Esophagus squamous epithelium (tissue), 5 donors: Measurements from ENCODE around the gene PAOX. TPM values are rescaled to one million over a fixed set of nuclear protein-coding genes. Genes with fewer than 3 reads are reported as not detected.
A peak's percentile ranks its signal among the peaks of the same experiment; 100 is the strongest.

ENCODE experiments used
- DNase-seq: peaks from one replicate; lab custom pipeline; 2025; lab: John Stamatoyannopoulos, UW
- H3K27ac ChIP-seq, 4 donors: fragments of 200-600 bp; sonication (generic); one replicate each; pipeline ENCODE4 v1.5.1; 2016 to 2019; ENCODE audit warnings: mild to moderate bottlenecking in 1 of 4
- H3K27me3 ChIP-seq, 4 donors: fragments of 200-600 bp; sonication (generic); 1 replicate in 3 of 4; 2 replicates in 1 of 4; pipeline versions ENCODE4 v1.5.1 to v1.6.0; 2017 to 2021; ENCODE audit warnings: antibody characterized with exemption in 1 of 4
- H3K36me3 ChIP-seq, 3 donors: fragments of 200-600 bp; sonication (generic); one replicate each; pipeline ENCODE4 v1.5.1; 2016 to 2019
- H3K4me1 ChIP-seq, 3 donors: fragments of 200-600 bp; sonication (generic); one replicate each; pipeline ENCODE4 v1.5.1; 2017 to 2019
- H3K4me3 ChIP-seq, 4 donors: fragments of 200-600 bp; sonication (generic); 1 replicate in 3 of 4; 2 replicates in 1 of 4; pipeline ENCODE4 v1.5.1; 2016 to 2019; ENCODE audit warnings: mild to moderate bottlenecking in 2 of 4, moderate library complexity in 1 of 4
- H3K9me3 ChIP-seq, 3 donors: fragments of 200-600 bp; sonication (generic); one replicate each; pipeline ENCODE4 v1.5.1; 2016 to 2019
- POLR2A ChIP-seq, 4 donors: fragments of 450-650 bp; IDR thresholded peaks; one replicate each; pipeline ENCODE4 v1.6.1; 2017; ENCODE audit warnings: antibody characterized with exemption in 4 of 4, mild to moderate bottlenecking in 4 of 4, moderate library complexity in 3 of 4
- WGBS, 2 donors: methylation state at CpG; one replicate each; pipeline ENCODE4 v1.1.5; 2018; 5-methylcytosine and 5-hydroxymethylcytosine counted together
- intact Hi-C: fragments of 100-400 bp; cut with DNase I; formaldehyde crosslinking; loops from one replicate; pipeline ENCODE4 v1.15.0; 2022
- total RNA-seq, 4 donors: library from RNA; depleted of rRNA; stranded (reverse); fragments of >200 nt; gene quantifications; one replicate each; pipeline ENCODE4 v1.1.0, GENCODE V29; 2016
- TF ChIP-seq, protein P1 (sequence below), 6 experiments: fragments of 450-650 bp in 4 of 6; fragments of 200-600 bp in 2 of 6; sonication (generic) in 2 of 6; IDR thresholded peaks; one replicate each; pipeline ENCODE4 v1.5.1; 2016 to 2019; ENCODE audit warnings: antibody characterized with exemption in 6 of 6, mild to moderate bottlenecking in 4 of 6, moderate library complexity in 4 of 6
- donor health status: DM: yes; HTN: yes; CAD: no.

PAOX gene
- total RNA-seq, 4 donors from 2014 or later, result 11.5 to 16.6 (median 15.9) TPM

DNA sequence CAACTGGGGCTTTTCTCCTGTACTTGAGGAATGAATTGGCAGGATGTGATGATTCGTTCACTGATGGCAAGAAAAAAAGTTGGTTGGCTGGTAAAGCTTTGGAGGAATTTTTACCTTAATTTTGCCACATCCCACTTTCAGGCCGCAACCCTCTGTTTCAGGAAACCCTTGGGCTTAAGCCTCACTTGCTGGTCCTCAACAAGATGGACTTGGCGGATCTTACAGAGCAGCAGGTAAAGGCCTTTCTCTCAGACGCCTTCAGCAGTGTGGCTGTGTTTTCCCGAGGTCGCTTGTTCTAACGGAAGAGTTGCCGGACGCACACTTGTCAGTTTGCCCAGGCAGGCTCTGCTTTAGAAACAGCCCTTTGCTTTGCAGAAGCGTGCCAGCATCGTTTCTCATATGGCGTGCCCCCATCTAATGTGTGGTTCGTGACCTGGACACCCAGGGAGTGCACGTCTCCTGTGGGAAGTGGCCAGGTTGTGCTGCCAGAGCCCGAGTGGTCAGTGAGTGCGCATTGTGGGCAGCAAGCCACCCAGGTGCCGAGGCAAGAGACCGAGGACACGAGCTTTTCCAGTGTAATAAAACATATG lies 17.1 kb downstream of the PAOX start:
- TF ChIP-seq, protein P1, sequence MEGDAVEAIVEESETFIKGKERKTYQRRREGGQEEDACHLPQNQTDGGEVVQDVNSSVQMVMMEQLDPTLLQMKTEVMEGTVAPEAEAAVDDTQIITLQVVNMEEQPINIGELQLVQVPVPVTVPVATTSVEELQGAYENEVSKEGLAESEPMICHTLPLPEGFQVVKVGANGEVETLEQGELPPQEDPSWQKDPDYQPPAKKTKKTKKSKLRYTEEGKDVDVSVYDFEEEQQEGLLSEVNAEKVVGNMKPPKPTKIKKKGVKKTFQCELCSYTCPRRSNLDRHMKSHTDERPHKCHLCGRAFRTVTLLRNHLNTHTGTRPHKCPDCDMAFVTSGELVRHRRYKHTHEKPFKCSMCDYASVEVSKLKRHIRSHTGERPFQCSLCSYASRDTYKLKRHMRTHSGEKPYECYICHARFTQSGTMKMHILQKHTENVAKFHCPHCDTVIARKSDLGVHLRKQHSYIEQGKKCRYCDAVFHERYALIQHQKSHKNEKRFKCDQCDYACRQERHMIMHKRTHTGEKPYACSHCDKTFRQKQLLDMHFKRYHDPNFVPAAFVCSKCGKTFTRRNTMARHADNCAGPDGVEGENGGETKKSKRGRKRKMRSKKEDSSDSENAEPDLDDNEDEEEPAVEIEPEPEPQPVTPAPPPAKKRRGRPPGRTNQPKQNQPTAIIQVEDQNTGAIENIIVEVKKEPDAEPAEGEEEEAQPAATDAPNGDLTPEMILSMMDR (IDR thresholded peaks at IDR 0.05), result no peak
- TF ChIP-seq POLR2A (IDR thresholded peaks at IDR 0.05), result no peak
- DNase-seq, result no peak
- Histone ChIP-seq H3K9me3 (no peaks in the 10 kb centered on the region), H3K4me3 (no peak overlapping the region), H3K36me3 (peaks cover 0 to 67% (median 15%) of the 10 kb centered on the region in 3 donors), H3K27me3 (no peaks in the 10 kb centered on the region), H3K27ac (no peak overlapping the region), H3K4me1 (peaks cover 4 to 29% (median 12%) of the 10 kb centered on the region in 3 donors)
- 89 to 90% methylated on average over 14 to 19 of the region's 19 CpGs for WGBS, 2 donors
- intact Hi-C loops, result no loop called here

DNA sequence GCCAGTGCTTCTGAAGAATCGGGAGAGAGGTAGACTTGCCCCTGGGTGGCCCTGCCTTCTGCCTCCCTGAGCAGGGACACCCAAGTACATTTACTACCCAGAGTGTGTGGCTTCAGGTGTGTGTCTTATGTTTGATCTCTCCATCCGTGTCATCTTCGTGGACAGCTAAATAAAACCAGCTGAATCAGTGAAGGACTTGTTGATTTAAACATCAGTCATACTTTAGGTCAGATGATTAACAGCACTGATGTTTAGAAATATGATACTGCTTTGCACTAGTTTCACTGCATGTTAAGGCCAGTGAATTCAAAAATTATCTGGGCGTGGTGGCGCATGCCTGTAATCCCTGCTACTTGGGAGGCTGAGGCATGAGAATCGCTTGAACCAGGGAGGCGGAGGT lies 18.9 kb downstream of the PAOX start:
- WGBS, 2 donors, result 89 to 96% methylated on average over 5 to 6 of the region's 7 CpGs
- DNase-seq, result no peak
- peaks cover 11 to 76% (median 18%) of the 10 kb centered on the region in 3 donors for H3K36me3 ChIP-seq

DNA sequence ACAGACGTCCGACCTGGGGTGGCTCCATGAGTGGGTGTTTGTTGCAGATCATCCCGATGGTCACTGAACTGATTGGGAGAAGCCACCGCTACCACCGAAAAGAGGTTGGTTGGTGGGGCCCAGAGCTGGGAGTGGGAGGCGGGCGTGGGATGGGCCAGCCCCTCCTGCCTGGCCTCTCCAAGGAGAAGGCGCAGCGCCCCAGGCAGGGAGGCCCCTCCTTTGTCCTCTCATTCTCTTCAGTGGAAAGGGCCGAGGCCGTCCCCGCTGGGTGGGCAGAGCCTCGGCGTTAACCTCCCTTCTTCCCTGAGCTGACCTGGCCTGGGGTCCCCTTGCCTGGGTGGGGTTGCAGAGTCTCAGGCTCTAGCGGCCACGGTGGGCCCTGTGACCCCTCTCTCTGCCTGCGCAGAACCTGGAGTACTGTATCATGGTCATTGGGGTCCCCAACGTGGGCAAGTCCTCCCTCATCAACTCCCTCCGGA lies 20.1 kb downstream of the PAOX start:
- Histone ChIP-seq H3K4me1 (peaks cover 4 to 20% (median 8%) of the 10 kb centered on the region in 3 donors), H3K27ac (no peak overlapping the region), H3K36me3 (peaks cover 11 to 87% (median 18%) of the 10 kb centered on the region in 3 donors), H3K4me3 (no peak overlapping the region), H3K27me3 (no peaks in the 10 kb centered on the region), H3K9me3 (no peaks in the 10 kb centered on the region)
- intact Hi-C loops, result no loop called here
- 91 to 100% methylated on average over 3 to 6 of the region's 19 CpGs for WGBS, 2 donors
- TF ChIP-seq, protein P1 (IDR thresholded peaks at IDR 0.05), result no peak
- TF ChIP-seq POLR2A (IDR thresholded peaks at IDR 0.05), result no peak
- DNase-seq, result no peak

More for the DNA sequence above, 18.9 kb downstream of the PAOX start:
- intact Hi-C loops, result no loop called here
- no peaks in the 10 kb centered on the region for H3K9me3 ChIP-seq
- H3K4me3 ChIP-seq, result no peak overlapping the region
- H3K4me1 ChIP-seq, result peaks cover 4 to 28% (median 12%) of the 10 kb centered on the region in 3 donors
- no peaks in the 10 kb centered on the region for H3K27me3 ChIP-seq
- H3K27ac ChIP-seq, result no peak overlapping the region
- TF ChIP-seq, protein P1 (IDR thresholded peaks at IDR 0.05), result no peak
- no peak for TF ChIP-seq POLR2A (IDR thresholded peaks at IDR 0.05)

DNA sequence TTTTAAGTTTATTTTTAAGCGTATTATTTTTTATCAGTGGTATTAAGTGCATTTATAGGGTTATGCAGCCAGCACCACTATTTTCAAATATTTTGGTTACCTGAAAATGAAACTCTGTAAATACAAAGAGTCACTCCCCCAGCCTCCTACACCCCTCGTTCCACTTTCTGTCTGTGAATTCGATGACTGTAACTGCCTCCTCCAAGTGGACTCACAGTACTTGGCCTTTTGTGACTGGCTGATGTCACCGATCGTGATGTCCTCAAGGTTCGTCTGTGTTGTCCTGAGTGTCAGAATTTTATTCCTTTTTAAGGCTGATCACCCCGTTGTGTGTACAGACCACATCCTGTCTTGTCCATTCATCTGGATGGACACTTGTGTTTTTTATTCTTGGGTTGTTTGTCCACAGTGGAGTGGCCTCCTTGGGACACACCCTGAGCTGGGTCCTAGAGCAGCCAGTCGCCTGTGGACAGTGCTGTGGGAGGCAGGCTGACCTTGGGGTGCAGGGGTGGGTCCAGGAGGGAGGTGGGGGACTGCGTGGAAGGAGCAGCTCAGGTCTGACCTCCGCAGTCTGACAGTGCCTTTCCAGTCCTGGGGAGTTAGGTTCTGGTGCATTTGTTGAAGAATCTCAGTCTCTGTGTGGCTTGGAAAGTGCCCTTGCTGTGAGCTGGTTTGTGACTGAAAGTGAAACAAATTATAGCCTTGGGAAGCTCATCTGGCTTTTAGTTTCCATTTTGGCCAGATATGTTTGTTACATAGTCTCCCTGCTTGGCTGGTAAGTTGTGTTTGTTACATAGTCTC lies 21.8 kb downstream of the PAOX start:
- peaks cover 11 to 98% (median 23%) of the 10 kb centered on the region in 3 donors for H3K36me3 ChIP-seq
- DNase-seq, result no peak
- H3K4me3 ChIP-seq, result no peak overlapping the region
- intact Hi-C loops, result no loop called here
- TF ChIP-seq POLR2A (IDR thresholded peaks at IDR 0.05), result peak in 1 of 4 donors; percentile 18
- TF ChIP-seq, protein P1 (IDR thresholded peaks at IDR 0.05), result no peak
- no peaks in the 10 kb centered on the region for H3K27me3 ChIP-seq
- no peaks in the 10 kb centered on the region for H3K9me3 ChIP-seq
- 76 to 84% methylated on average over 7 to 9 of the region's 10 CpGs for WGBS, 2 donors
- H3K4me1 ChIP-seq, result peaks cover 0 to 5% (median 0%) of the 10 kb centered on the region in 3 donors
- H3K27ac ChIP-seq, result peak overlapping the region in 1 of 4 donors; percentile 26

DNA sequence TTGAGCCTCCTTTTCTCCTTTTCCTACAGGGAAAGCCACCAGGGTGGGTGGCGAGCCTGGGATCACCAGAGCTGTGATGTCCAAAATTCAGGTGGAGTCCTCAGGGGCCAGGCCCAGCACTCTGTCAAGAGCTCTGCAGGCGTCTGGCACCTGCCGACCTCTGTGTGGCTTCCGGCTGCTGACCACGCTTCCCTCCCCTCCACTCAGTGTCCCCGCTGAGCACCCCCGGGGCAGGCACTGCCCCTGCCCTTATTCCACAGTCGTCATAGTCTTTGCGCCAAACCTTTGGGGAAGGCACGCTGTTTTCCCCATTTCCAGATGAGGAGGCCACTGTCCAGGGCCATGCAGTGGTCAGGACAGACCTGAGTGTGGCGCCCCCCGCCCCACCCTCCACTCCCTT lies 22.4 kb downstream of the PAOX start:
- DNase-seq, result no peak
- Histone ChIP-seq H3K9me3 (no peaks in the 10 kb centered on the region), H3K27ac (peak overlapping the region in 1 of 4 donors; percentile 21), H3K27me3 (no peaks in the 10 kb centered on the region), H3K4me1 (no peaks in the 10 kb centered on the region), H3K36me3 (peaks cover 11 to 98% (median 28%) of the 10 kb centered on the region in 3 donors), H3K4me3 (no peak overlapping the region)
- 89 to 95% methylated on average over 9 of the region's 12 CpGs for WGBS, 2 donors
- TF ChIP-seq, protein P1 (IDR thresholded peaks at IDR 0.05), result no peak
- TF ChIP-seq POLR2A (IDR thresholded peaks at IDR 0.05), result no peak
- intact Hi-C loops, result no loop called here
